Uterus (tissue), 2 donors: ENCODE measurements around the gene SLC44A5.

Experiments
- CTCF ChIP-seq, 4 experiments: fragments of 200-600 bp in 2 of 4; fragments of 450-650 bp in 2 of 4; sonication (generic) in 2 of 4; IDR thresholded peaks; one replicate each; pipeline ENCODE4 v1.5.1; 2016 to 2019; ENCODE audit warnings: antibody characterized with exemption in 4 of 4, mild to moderate bottlenecking in 2 of 4, moderate library complexity in 1 of 4
- POLR2A ChIP-seq, 2 donors: fragments of 450-650 bp; IDR thresholded peaks; one replicate each; pipeline ENCODE4 v1.6.1; 2016; ENCODE audit warnings: antibody characterized with exemption in 2 of 2, mild to moderate bottlenecking in 1 of 2, moderate library complexity in 1 of 2

- TF ChIP-seq POLR2A (IDR thresholded peaks at IDR 0.05) (no peak), CTCF (IDR thresholded peaks at IDR 0.05) (no peak)
These were observed 402.1 kb downstream of the SLC44A5 start for GRCh38 chr1:75208862-75209261.
